ENCODE measurements around the gene LRRC74B.
"Not testable (repeated sequence)": the region's sequence is repeated elsewhere in the genome, so short reads cannot be mapped to it uniquely, and the experiment has no call there.

DNA sequence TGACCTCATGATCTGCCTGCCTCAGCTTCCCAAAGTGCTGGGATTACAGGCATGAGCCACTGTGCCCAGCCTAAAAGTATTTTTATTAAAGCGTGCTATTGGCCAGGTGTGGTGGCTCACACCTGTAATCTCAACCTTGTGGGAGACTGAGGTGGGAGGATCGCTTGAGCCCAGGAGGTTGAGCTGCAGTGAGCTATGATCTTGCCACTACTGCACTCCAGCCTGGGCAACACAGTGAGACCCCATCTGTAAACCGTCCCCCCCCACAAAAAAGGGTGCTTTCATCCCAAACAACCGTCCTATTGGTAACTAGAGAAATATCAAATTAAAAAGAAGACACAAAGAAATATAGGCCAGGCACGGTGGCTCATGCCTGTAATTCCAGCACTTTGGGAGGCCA, 6.6 kb upstream of the LRRC74B start:
- TF ChIP-seq POLR2A, CTCF, EP300 (IDR thresholded peaks at IDR 0.05): not testable (repeated sequence)

All from gastroesophageal sphincter (tissue), 3 donors.